HFFc6 (cell line): ENCODE data around the gene OLFML1. TPM values are rescaled to one million over a fixed set of nuclear protein-coding genes. Genes with fewer than 3 reads are reported as not detected.

ENCODE experiments used
- DNase-seq: peaks from one replicate; pipeline ENCODE4 v3.0.0-alpha.2; 2018
- H3K27ac Mint-ChIP-seq: 2 replicates; pipeline ENCODE4 v1.8.0; 2020; ENCODE audit warnings: mild to moderate bottlenecking, mixed read lengths
- H3K27me3 Mint-ChIP-seq: 2 replicates; pipeline ENCODE4 v1.8.0; 2021; ENCODE audit warnings: mild to moderate bottlenecking, moderate library complexity, mixed read lengths; ENCODE audit not compliant: insufficient read depth
- H3K36me3 Mint-ChIP-seq: 2 replicates; pipeline ENCODE4 v1.8.0; 2021; ENCODE audit warnings: low read depth, mixed read lengths
- H3K4me1 Mint-ChIP-seq: 2 replicates; pipeline ENCODE4 v1.8.0; 2020; ENCODE audit warnings: low read depth, mixed read lengths
- H3K4me3 Mint-ChIP-seq: 2 replicates; pipeline ENCODE4 v1.8.0; 2020; ENCODE audit warnings: mild to moderate bottlenecking, moderate library complexity, mixed read lengths
- H3K9me3 Mint-ChIP-seq: 2 replicates; pipeline ENCODE4 v1.8.0; 2020; ENCODE audit warnings: mild to moderate bottlenecking, mixed read lengths
- total RNA-seq, 6 experiments: library from RNA; stranded (reverse); fragmentation: NEBNext Ultra II Directional; extraction: Animal tissue kit (Norgen Biotek cat#: 25700); gene quantifications; 2 replicates in 1 of 6; 3 replicates in 5 of 6; pipeline ENCODE4 v1.2.3, GENCODE V29; 2021
- TF ChIP-seq, protein P1 (sequence below): fragments of 200-600 bp; sonication (generic); IDR thresholded peaks from 2 replicates; pipeline ENCODE4 v1.5.0; 2021; ENCODE audit warnings: antibody characterized with exemption, mild to moderate bottlenecking

OLFML1 gene
- total RNA-seq, 6 experiments from 2014 or later, result 0.20 to 0.43 (median 0.25) TPM; not detected in 3

- Mint-ChIP-seq H3K27ac (no peak overlapping the region), H3K27me3 (peaks cover 17% of the 10 kb centered on the region), H3K4me1 (peaks cover 3% of the 10 kb centered on the region), H3K9me3 (no peaks in the 10 kb centered on the region), H3K4me3 (no peak overlapping the region), H3K36me3 (no peaks in the 10 kb centered on the region)
- no peak for DNase-seq
- TF ChIP-seq, protein P1, sequence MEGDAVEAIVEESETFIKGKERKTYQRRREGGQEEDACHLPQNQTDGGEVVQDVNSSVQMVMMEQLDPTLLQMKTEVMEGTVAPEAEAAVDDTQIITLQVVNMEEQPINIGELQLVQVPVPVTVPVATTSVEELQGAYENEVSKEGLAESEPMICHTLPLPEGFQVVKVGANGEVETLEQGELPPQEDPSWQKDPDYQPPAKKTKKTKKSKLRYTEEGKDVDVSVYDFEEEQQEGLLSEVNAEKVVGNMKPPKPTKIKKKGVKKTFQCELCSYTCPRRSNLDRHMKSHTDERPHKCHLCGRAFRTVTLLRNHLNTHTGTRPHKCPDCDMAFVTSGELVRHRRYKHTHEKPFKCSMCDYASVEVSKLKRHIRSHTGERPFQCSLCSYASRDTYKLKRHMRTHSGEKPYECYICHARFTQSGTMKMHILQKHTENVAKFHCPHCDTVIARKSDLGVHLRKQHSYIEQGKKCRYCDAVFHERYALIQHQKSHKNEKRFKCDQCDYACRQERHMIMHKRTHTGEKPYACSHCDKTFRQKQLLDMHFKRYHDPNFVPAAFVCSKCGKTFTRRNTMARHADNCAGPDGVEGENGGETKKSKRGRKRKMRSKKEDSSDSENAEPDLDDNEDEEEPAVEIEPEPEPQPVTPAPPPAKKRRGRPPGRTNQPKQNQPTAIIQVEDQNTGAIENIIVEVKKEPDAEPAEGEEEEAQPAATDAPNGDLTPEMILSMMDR, result no peak
Observed at GRCh38 chr11:7546324-7546791, 61.1 kb downstream of the OLFML1 start.

DNA sequence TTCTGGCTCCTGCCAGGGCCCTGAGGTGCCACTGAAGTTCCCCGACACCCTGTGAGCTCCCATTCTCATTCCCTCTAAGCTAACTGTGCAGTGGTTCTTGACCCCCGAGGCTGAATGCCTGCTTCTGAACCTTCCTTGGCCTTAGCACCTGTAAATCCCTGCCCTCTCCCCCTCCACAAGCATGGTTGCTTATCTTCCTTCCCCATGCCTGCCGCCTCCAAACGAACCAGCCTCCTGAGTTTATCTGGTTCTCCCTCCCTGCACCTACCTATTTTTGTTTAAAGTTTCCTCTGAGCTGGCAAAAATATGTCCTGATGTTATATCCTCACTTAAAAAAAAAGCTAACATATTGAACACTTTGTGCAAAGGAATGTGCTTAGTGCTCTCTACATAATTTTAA, 62.4 kb downstream of the OLFML1 start:
- TF ChIP-seq, protein P1, result no peak
- Mint-ChIP-seq H3K27me3 (peaks cover 17% of the 10 kb centered on the region), H3K27ac (no peak overlapping the region), H3K36me3 (no peaks in the 10 kb centered on the region), H3K4me3 (no peak overlapping the region), H3K4me1 (peaks cover 14% of the 10 kb centered on the region), H3K9me3 (no peaks in the 10 kb centered on the region)
- DNase-seq, result no peak

GRCh38 chr11:7548659-7549274, 63.5 kb downstream of the OLFML1 start:
- no peak for DNase-seq
- H3K4me1 Mint-ChIP-seq, result peaks cover 14% of the 10 kb centered on the region
- no peak overlapping the region for H3K27ac Mint-ChIP-seq
- H3K27me3 Mint-ChIP-seq, result peaks cover 14% of the 10 kb centered on the region
- no peaks in the 10 kb centered on the region for H3K9me3 Mint-ChIP-seq
- no peaks in the 10 kb centered on the region for H3K36me3 Mint-ChIP-seq
- TF ChIP-seq, protein P1, result peak; percentile 51; the same call in 1 of the 2 replicates
- H3K4me3 Mint-ChIP-seq, result no peak overlapping the region

- no peak overlapping the region for H3K27ac Mint-ChIP-seq
- DNase-seq, result no peak
- no peaks in the 10 kb centered on the region for H3K36me3 Mint-ChIP-seq
- TF ChIP-seq, protein P1, result no peak
- peaks cover 14% of the 10 kb centered on the region for H3K27me3 Mint-ChIP-seq
- H3K9me3 Mint-ChIP-seq, result no peaks in the 10 kb centered on the region
- peaks cover 14% of the 10 kb centered on the region for H3K4me1 Mint-ChIP-seq
- H3K4me3 Mint-ChIP-seq, result no peak overlapping the region
Observed at GRCh38 chr11:7549681-7550080, 64.4 kb downstream of the OLFML1 start.

GRCh38 chr11:7551571-7551970, 66.3 kb downstream of the OLFML1 start:
- no peak overlapping the region for H3K4me3 Mint-ChIP-seq
- no peaks in the 10 kb centered on the region for H3K9me3 Mint-ChIP-seq
- peaks cover 20% of the 10 kb centered on the region for H3K4me1 Mint-ChIP-seq
- TF ChIP-seq, protein P1, result no peak
- H3K36me3 Mint-ChIP-seq, result no peaks in the 10 kb centered on the region
- no peak overlapping the region for H3K27ac Mint-ChIP-seq
- DNase-seq, result peak; percentile 28
- peaks cover 11% of the 10 kb centered on the region for H3K27me3 Mint-ChIP-seq
